ENCODE measurements around the gene TUBGCP6.

GRCh38 chr22:50284479-50284878, 39.7 kb upstream of the TUBGCP6 start:
- TF ChIP-seq CTCF (IDR thresholded peaks at IDR 0.05) (no peak), ZFX (IDR thresholded peaks at IDR 0.05; ENCODE audit: borderline replicate concordance) (no peak)
